ENCODE data around the gene KLHL29.

GRCh38 chr2:23563151-23563550 is 178.2 kb downstream of the KLHL29 start:
- TF ChIP-seq, protein P1, sequence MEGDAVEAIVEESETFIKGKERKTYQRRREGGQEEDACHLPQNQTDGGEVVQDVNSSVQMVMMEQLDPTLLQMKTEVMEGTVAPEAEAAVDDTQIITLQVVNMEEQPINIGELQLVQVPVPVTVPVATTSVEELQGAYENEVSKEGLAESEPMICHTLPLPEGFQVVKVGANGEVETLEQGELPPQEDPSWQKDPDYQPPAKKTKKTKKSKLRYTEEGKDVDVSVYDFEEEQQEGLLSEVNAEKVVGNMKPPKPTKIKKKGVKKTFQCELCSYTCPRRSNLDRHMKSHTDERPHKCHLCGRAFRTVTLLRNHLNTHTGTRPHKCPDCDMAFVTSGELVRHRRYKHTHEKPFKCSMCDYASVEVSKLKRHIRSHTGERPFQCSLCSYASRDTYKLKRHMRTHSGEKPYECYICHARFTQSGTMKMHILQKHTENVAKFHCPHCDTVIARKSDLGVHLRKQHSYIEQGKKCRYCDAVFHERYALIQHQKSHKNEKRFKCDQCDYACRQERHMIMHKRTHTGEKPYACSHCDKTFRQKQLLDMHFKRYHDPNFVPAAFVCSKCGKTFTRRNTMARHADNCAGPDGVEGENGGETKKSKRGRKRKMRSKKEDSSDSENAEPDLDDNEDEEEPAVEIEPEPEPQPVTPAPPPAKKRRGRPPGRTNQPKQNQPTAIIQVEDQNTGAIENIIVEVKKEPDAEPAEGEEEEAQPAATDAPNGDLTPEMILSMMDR (IDR thresholded peaks at IDR 0.05; ENCODE audit: insufficient read depth, low read length) = no peak
- TF ChIP-seq GABPA (IDR thresholded peaks at IDR 0.05; ENCODE audit: low read depth) (no peak), POLR2AphosphoS5 (IDR thresholded peaks at IDR 0.05; ENCODE audit: low read depth) (no peak), REST (IDR thresholded peaks at IDR 0.05; ENCODE audit: insufficient replicate concordance, low read depth) (no peak)

Data from HL-60 (cell line).